Head of caudate nucleus (tissue), 42 donors: ENCODE data around the gene KRT6B.
A peak's percentile ranks its signal among the peaks of the same experiment; 100 is the strongest.
"Not testable (repeated sequence)": the region's sequence is repeated elsewhere in the genome, so short reads cannot be mapped to it uniquely, and the experiment has no call there.

ENCODE experiments used
- DNase-seq, 42 donors: peaks; one replicate each; pipeline versions ENCODE4 v3.0.0 to v3.0.0-alpha.2; 2020 to 2021; ENCODE audit warnings: mixed read lengths in 7 of 42
- intact Hi-C: fragments of 100-400 bp; cut with DNase I; formaldehyde crosslinking; loops from one replicate; pipeline ENCODE4 v1.15.0; 2022

Gene KRT6B

GRCh38 chr12:52477651-52478050 is 25.7 kb upstream of the KRT6B start:
- intact Hi-C loops, result no loop called here
- no peak for DNase-seq

GRCh38 chr12:52474212-52474611 is 22.3 kb upstream of the KRT6B start:
- intact Hi-C loops, result no loop called here

GRCh38 chr12:52473768-52474167 is 21.8 kb upstream of the KRT6B start, which contains the start of gene KRT6C:
TSS of gene KRT6C (minus strand) at chr12:52473805. CDS start at chr12:52473737, 68 bp downstream.
- intact Hi-C loops, result no loop called here

More at GRCh38 chr12:52474212-52474611, 22.3 kb upstream of the KRT6B start:
- no peak for DNase-seq

GRCh38 chr12:52469853-52470252 is 17.9 kb upstream of the KRT6B start:
- DNase-seq, result no peak
- intact Hi-C loops, result no loop called here

More at GRCh38 chr12:52473768-52474167, 21.8 kb upstream of the KRT6B start, which contains the start of gene KRT6C:
- no peak for DNase-seq

- intact Hi-C loops, result no loop called here
- DNase-seq, result no peak
Observed at GRCh38 chr12:52464897-52465296, 13.0 kb upstream of the KRT6B start.

GRCh38 chr12:52461693-52462092 is 9.7 kb upstream of the KRT6B start:
- intact Hi-C loops, result no loop called here
- DNase-seq, result no peak

- DNase-seq, result no peak
- intact Hi-C loops, result no loop called here
Observed at GRCh38 chr12:52458861-52459260, 6.9 kb upstream of the KRT6B start.

- intact Hi-C loops, result no loop called here
Observed at GRCh38 chr12:52455821-52456220, 3.9 kb upstream of the KRT6B start.

GRCh38 chr12:52454411-52455201 is 2.7 kb upstream of the KRT6B start:
- intact Hi-C loops, result no loop called here
- DNase-seq, result peak in 2 of 42 donors; percentile 5 to 9

More at GRCh38 chr12:52455821-52456220, 3.9 kb upstream of the KRT6B start:
- DNase-seq, result no peak

- DNase-seq, result no peak
- intact Hi-C loops, result no loop called here
Observed at GRCh38 chr12:52448228-52448627, 3.7 kb downstream of the KRT6B start.

- DNase-seq, intact Hi-C loops: not testable (repeated sequence)
Observed at GRCh38 chr12:52447196-52447595, 4.8 kb downstream of the KRT6B start.

- intact Hi-C loops, result no loop called here
- no peak for DNase-seq
Observed at GRCh38 chr12:52446367-52447045, 5.4 kb downstream of the KRT6B start.

GRCh38 chr12:52445876-52446275 is 6.1 kb downstream of the KRT6B start:
- intact Hi-C loops, result no loop called here
- DNase-seq, result no peak

GRCh38 chr12:52444647-52445595 is 7.0 kb downstream of the KRT6B start:
- no peak for DNase-seq
- intact Hi-C loops, result no loop called here

- intact Hi-C loops, result no loop called here
- no peak for DNase-seq
Observed at GRCh38 chr12:52443966-52444365, 8.0 kb downstream of the KRT6B start.

GRCh38 chr12:52442600-52443061 is 9.3 kb downstream of the KRT6B start:
- intact Hi-C loops, result no loop called here
- peak in 2 of 42 donors; percentile 10 to 17 for DNase-seq

GRCh38 chr12:52441320-52441911 is 10.5 kb downstream of the KRT6B start:
- intact Hi-C loops, result no loop called here
- DNase-seq, result no peak

GRCh38 chr12:52440821-52441319 is 11.1 kb downstream of the KRT6B start:
- intact Hi-C loops, result no loop called here
- peak in 4 of 42 donors; percentile 17 to 37 (median 22) for DNase-seq

GRCh38 chr12:52439845-52440244 is 12.1 kb downstream of the KRT6B start:
- intact Hi-C loops, result no loop called here
- peak in 1 of 42 donors; percentile 21 for DNase-seq
